HG03045 (cell line): ENCODE results near the gene CPAMD8.

Source experiments
- ATAC-seq: cut with Tn5 transposase; IDR thresholded peaks from one replicate; pipeline ENCODE4 v1.9.1; 2021; ENCODE audit warnings: mild to moderate bottlenecking, moderate library complexity; ENCODE audit not compliant: unreplicated experiment

The CPAMD8 gene

GRCh38 chr19:16849168-16849567, 177.4 kb downstream of the CPAMD8 start:
- no peak for ATAC-seq

- no peak for ATAC-seq
Observed at GRCh38 chr19:16847430-16847829, 179.2 kb downstream of the CPAMD8 start.

GRCh38 chr19:16846901-16847300, 179.7 kb downstream of the CPAMD8 start:
- no peak for ATAC-seq
